HepG2 (cell line): ENCODE data around the gene HIRA. TPM values are rescaled to one million over a fixed set of nuclear protein-coding genes. Genes with fewer than 3 reads are reported as not detected.

Source experiments
- ATAC-seq: fragments of 200-7000 bp; cut with Tn5 transposase; 3 replicates; pipeline ENCODE4 v1.9.1; 2020; ENCODE audit warnings: mild to moderate bottlenecking, moderate library complexity
- BruUV-seq: library from RNA; stranded (reverse); fragments of 400-500 nt; replicated peaks from 2 replicates; lab custom pipeline; 2021; lab: Mats Ljungman, UMichigan
- CTCF ChIA-PET: fragments of 300-600 bp; formaldehyde crosslinking; extraction: SDS; loops from one replicate; lab custom pipeline; 2021; ENCODE audit warnings: low total read pairs, inconsistent platforms, low intra/inter-chr PET ratio; lab: Yijun Ruan, JAX
- POLR2A ChIA-PET: fragments of 350-600 bp; sonication (Branson Sonifier 250); formaldehyde crosslinking; loops from one replicate; lab custom pipeline; 2020; ENCODE audit warnings: antibody characterized with exemption, inconsistent platforms; lab: Yijun Ruan, JAX
- DNase-seq: peaks from one replicate; pipeline ENCODE4 v3.0.0-alpha.2; 2015; ENCODE audit warnings: low spot score
- FAIRE-seq: peaks from 3 replicates; lab custom pipeline; 2011; peaks lifted over from hg19 to GRCh38; lab: Jason Lieb, UNC
- H2AFZ ChIP-seq: one replicate; pipeline ENCODE4 v1.6.1; 2011; ENCODE audit warnings: low read length, inconsistent platforms
- H3K27ac ChIP-seq: fragments of 300-600 bp; 3 replicates; pipeline ENCODE4 v1.8.0; 2011; ENCODE audit warnings: mixed run types, mild to moderate bottlenecking, mixed read lengths, low read length, inconsistent platforms; ENCODE audit not compliant: insufficient read depth; ENCODE audit errors: extremely low read length
- H3K27me3 ChIP-seq, 2 experiments: fragments of 200-600 bp in 1 of 2; 2 replicates in 1 of 2; 3 replicates in 1 of 2; pipeline versions ENCODE4 v1.6.0 to v1.8.0; 2011; ENCODE audit warnings: low read length in 2 of 2, mild to moderate bottlenecking in 2 of 2, moderate library complexity in 2 of 2, inconsistent platforms in 1 of 2; ENCODE audit not compliant: insufficient read depth in 2 of 2, control insufficient read depth in 1 of 2
- H3K36me3 ChIP-seq, 2 experiments: fragments of 200-600 bp in 1 of 2; replicated peaks in 1 of 2; 2 replicates in 1 of 2; 3 replicates in 1 of 2; pipeline versions ENCODE4 v1.5.1 to v1.8.0; 2011; ENCODE audit warnings: low read length in 2 of 2, inconsistent platforms in 1 of 2; ENCODE audit not compliant: insufficient read depth in 2 of 2, control insufficient read depth in 1 of 2
- H3K4me1 ChIP-seq: 2 replicates; pipeline ENCODE4 v1.5.1; 2012; ENCODE audit warnings: low read length, inconsistent platforms; ENCODE audit not compliant: insufficient read depth
- H3K4me2 ChIP-seq: 2 replicates; pipeline ENCODE4 v1.6.0; 2011; ENCODE audit warnings: low read depth, low read length, inconsistent platforms
- H3K4me3 ChIP-seq, 3 experiments: fragments of 200-600 bp in 1 of 3; sonication (generic), shearing (Covaris generic) in 1 of 3; replicated peaks in 1 of 3; 2 replicates each; pipeline ENCODE4 v1.5.1; 2011 to 2016; ENCODE audit warnings: low read length in 3 of 3, inconsistent platforms in 2 of 3, low read depth in 2 of 3, mild to moderate bottlenecking in 2 of 3, control low read depth in 1 of 3, mixed read lengths in 1 of 3; ENCODE audit not compliant: insufficient read depth in 1 of 3
- H3K79me2 ChIP-seq: one replicate; pipeline ENCODE4 v1.6.1; 2011; ENCODE audit warnings: low read length, inconsistent platforms; ENCODE audit not compliant: insufficient read depth
- H3K9ac ChIP-seq: 2 replicates; pipeline ENCODE4 v1.6.0; 2011; ENCODE audit warnings: mild to moderate bottlenecking, low read depth, low read length, inconsistent platforms; ENCODE audit not compliant: insufficient read depth
- H3K9me3 ChIP-seq: 2 replicates; pipeline ENCODE4 v1.5.1; 2012; ENCODE audit warnings: mild to moderate bottlenecking, low read length
- H4K20me1 ChIP-seq: 2 replicates; pipeline ENCODE4 v1.6.0; 2011; ENCODE audit warnings: inconsistent platforms, mild to moderate bottlenecking, low read length, moderate library complexity; ENCODE audit not compliant: insufficient read depth
- PAF1 ChIP-seq: IDR thresholded peaks from 2 replicates; pipeline ENCODE4 v1.6.1; 2016; ENCODE audit warnings: missing genetic modification reagents, missing compliant biosample characterization
- PCBP1 ChIP-seq: fragments of 200-400 bp; formaldehyde crosslinking; IDR thresholded peaks from 2 replicates; pipeline ENCODE4 v1.6.1; 2017; ENCODE audit warnings: mild to moderate bottlenecking, low read depth, low read length, borderline replicate concordance
- ZNF280D ChIP-seq: sonication (generic); formaldehyde crosslinking; IDR thresholded peaks from 2 replicates; pipeline ENCODE4 v1.5.1; 2020; ENCODE audit warnings: mild to moderate bottlenecking, missing genetic modification reagents
- ZNF326 ChIP-seq: sonication (generic); formaldehyde crosslinking; IDR thresholded peaks from 2 replicates; pipeline ENCODE4 v1.4.0; 2020; ENCODE audit warnings: missing genetic modification reagents, borderline replicate concordance
- ZNF619 ChIP-seq: sonication (generic); formaldehyde crosslinking; IDR thresholded peaks from 2 replicates; pipeline ENCODE4 v1.4.0; 2020; ENCODE audit warnings: mild to moderate bottlenecking, missing genetic modification reagents
- ZNF772 ChIP-seq: sonication (generic); formaldehyde crosslinking; IDR thresholded peaks from 2 replicates; pipeline ENCODE4 v1.5.0; 2020; ENCODE audit warnings: mild to moderate bottlenecking, missing genetic modification reagents
- WGBS: methylation state at CpG from one replicate; pipeline ENCODE4 v1.1.6; 2017; ENCODE audit warnings: low lambda C conversion rate; 5-methylcytosine and 5-hydroxymethylcytosine counted together
- in situ Hi-C: cut with HindIII; loops from 2 replicates; pipeline ENCODE4 v1.10.0; 2017; ENCODE audit warnings: low pct_unique_long_range_greater_than_20kb; ENCODE audit not compliant: extremely low pct_ligation_motif_present
- intact Hi-C: fragments of 100-400 bp; cut with micrococcal nuclease; formaldehyde crosslinking; loops from one replicate; pipeline ENCODE4 v1.10.0; 2022; ENCODE audit not compliant: unreplicated experiment
- polyA plus RNA-seq, 8 experiments: library from polyadenylated mRNA; depleted of rRNA in 3 of 8; stranded (reverse) in 7 of 8; unstranded in 1 of 8; fragments of >200 nt; fragmentation: Illumina TruSeq in 4 of 8; extraction: Trizol in 4 of 8; gene quantifications; 2 replicates each; pipeline versions ENCODE4 v1.2.1 to v1.2.3, GENCODE V29; 2011 to 2016; ENCODE audit warnings: low read depth in 4 of 8, missing spikeins in 1 of 8, mixed read lengths in 1 of 8; ENCODE audit not compliant: insufficient read depth in 1 of 8
- total RNA-seq, 5 experiments: library from RNA; depleted of rRNA; stranded (reverse); fragments of >200 nt; fragmentation: Illumina TruSeq; extraction: Trizol; gene quantifications; 2 replicates each; pipeline ENCODE4 v1.2.3, GENCODE V29; 2016; ENCODE audit warnings: low read depth in 1 of 5
- TF ChIP-seq, protein P1 (sequence below): sonication (generic); formaldehyde crosslinking; IDR thresholded peaks from 2 replicates; pipeline ENCODE4 v1.9.0; 2021; ENCODE audit warnings: mild to moderate bottlenecking, missing genetic modification reagents
- TF ChIP-seq, protein P2 (sequence below): sonication (generic); formaldehyde crosslinking; IDR thresholded peaks from 2 replicates; pipeline ENCODE4 v1.4.0; 2020; ENCODE audit warnings: mild to moderate bottlenecking, missing genetic modification reagents, borderline replicate concordance

The HIRA gene
- total and polyA plus RNA-seq, 2 of the 13 experiments (the other 11 are each of a cell fraction or from before 2014, with no cell fraction given), result 21.5 to 29.2 TPM

DNA sequence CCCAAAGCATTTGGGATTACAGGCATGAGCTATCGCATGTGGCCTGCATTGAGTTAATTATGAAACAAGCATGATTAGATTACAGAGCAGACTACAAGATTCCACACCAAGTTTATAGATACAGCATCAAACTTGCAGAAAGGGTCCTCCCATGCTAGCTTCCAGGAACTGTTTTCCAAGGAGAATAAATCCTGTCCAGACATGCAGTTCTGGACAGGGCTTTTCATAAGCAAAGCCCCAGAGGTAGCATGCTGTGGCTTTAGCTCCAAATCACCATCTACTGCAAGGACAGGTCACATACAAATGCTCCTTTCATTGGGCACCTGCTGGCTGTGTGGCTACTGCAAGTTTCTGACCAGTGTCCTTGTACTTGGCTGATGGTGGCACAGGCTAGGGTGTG is 57.1 kb downstream of the HIRA start:
- FAIRE-seq, result no peak
- BruUV-seq, result no TSS peak
- no peak for DNase-seq
- 83% methylated on average over 1 of the region's 1 CpG for whole genome bisulfite sequencing
- no peak overlapping the region for H3K4me2 ChIP-seq
- no peaks in the 10 kb centered on the region for H3K4me1 ChIP-seq
- intact Hi-C loops (no loop called here), in situ Hi-C loops (no loop called here)
- no peak overlapping the region for H3K9ac ChIP-seq
- H3K9me3 ChIP-seq, result no peaks in the 10 kb centered on the region
- H2AFZ ChIP-seq, result no peak overlapping the region
- no peak for ATAC-seq
- CTCF ChIA-PET, result no interaction called here
- H3K27ac ChIP-seq, result no peak overlapping the region
- no peaks in the 10 kb centered on the region for H3K27me3 ChIP-seq
- peaks cover 44 to 82% of the 10 kb centered on the region in 2 experiments for H3K36me3 ChIP-seq
- H3K4me3 ChIP-seq, result no peak overlapping the region
- POLR2A ChIA-PET, result no interaction called here
- TF ChIP-seq ZNF619 (CRISPR knock-in tag) (no peak), ZNF326 (CRISPR knock-in tag) (no peak), PAF1 (CRISPR knock-in tag) (no peak), PCBP1 (no peak), ZNF772 (CRISPR knock-in tag) (no peak), ZNF280D (CRISPR knock-in tag) (no peak)
- TF ChIP-seq, protein P1, sequence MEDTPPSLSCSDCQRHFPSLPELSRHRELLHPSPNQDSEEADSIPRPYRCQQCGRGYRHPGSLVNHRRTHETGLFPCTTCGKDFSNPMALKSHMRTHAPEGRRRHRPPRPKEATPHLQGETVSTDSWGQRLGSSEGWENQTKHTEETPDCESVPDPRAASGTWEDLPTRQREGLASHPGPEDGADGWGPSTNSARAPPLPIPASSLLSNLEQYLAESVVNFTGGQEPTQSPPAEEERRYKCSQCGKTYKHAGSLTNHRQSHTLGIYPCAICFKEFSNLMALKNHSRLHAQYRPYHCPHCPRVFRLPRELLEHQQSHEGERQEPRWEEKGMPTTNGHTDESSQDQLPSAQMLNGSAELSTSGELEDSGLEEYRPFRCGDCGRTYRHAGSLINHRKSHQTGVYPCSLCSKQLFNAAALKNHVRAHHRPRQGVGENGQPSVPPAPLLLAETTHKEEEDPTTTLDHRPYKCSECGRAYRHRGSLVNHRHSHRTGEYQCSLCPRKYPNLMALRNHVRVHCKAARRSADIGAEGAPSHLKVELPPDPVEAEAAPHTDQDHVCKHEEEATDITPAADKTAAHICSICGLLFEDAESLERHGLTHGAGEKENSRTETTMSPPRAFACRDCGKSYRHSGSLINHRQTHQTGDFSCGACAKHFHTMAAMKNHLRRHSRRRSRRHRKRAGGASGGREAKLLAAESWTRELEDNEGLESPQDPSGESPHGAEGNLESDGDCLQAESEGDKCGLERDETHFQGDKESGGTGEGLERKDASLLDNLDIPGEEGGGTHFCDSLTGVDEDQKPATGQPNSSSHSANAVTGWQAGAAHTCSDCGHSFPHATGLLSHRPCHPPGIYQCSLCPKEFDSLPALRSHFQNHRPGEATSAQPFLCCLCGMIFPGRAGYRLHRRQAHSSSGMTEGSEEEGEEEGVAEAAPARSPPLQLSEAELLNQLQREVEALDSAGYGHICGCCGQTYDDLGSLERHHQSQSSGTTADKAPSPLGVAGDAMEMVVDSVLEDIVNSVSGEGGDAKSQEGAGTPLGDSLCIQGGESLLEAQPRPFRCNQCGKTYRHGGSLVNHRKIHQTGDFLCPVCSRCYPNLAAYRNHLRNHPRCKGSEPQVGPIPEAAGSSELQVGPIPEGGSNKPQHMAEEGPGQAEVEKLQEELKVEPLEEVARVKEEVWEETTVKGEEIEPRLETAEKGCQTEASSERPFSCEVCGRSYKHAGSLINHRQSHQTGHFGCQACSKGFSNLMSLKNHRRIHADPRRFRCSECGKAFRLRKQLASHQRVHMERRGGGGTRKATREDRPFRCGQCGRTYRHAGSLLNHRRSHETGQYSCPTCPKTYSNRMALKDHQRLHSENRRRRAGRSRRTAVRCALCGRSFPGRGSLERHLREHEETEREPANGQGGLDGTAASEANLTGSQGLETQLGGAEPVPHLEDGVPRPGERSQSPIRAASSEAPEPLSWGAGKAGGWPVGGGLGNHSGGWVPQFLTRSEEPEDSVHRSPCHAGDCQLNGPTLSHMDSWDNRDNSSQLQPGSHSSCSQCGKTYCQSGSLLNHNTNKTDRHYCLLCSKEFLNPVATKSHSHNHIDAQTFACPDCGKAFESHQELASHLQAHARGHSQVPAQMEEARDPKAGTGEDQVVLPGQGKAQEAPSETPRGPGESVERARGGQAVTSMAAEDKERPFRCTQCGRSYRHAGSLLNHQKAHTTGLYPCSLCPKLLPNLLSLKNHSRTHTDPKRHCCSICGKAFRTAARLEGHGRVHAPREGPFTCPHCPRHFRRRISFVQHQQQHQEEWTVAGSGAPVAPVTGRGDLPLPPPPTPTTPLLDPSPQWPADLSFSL (CRISPR knock-in tag), result no peak
- TF ChIP-seq, protein P2, sequence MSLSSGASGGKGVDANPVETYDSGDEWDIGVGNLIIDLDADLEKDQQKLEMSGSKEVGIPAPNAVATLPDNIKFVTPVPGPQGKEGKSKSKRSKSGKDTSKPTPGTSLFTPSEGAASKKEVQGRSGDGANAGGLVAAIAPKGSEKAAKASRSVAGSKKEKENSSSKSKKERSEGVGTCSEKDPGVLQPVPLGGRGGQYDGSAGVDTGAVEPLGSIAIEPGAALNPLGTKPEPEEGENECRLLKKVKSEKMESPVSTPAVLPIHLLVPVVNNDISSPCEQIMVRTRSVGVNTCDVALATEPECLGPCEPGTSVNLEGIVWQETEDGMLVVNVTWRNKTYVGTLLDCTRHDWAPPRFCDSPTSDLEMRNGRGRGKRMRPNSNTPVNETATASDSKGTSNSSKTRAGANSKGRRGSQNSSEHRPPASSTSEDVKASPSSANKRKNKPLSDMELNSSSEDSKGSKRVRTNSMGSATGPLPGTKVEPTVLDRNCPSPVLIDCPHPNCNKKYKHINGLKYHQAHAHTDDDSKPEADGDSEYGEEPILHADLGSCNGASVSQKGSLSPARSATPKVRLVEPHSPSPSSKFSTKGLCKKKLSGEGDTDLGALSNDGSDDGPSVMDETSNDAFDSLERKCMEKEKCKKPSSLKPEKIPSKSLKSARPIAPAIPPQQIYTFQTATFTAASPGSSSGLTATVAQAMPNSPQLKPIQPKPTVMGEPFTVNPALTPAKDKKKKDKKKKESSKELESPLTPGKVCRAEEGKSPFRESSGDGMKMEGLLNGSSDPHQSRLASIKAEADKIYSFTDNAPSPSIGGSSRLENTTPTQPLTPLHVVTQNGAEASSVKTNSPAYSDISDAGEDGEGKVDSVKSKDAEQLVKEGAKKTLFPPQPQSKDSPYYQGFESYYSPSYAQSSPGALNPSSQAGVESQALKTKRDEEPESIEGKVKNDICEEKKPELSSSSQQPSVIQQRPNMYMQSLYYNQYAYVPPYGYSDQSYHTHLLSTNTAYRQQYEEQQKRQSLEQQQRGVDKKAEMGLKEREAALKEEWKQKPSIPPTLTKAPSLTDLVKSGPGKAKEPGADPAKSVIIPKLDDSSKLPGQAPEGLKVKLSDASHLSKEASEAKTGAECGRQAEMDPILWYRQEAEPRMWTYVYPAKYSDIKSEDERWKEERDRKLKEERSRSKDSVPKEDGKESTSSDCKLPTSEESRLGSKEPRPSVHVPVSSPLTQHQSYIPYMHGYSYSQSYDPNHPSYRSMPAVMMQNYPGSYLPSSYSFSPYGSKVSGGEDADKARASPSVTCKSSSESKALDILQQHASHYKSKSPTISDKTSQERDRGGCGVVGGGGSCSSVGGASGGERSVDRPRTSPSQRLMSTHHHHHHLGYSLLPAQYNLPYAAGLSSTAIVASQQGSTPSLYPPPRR, result no peak
- no peaks in the 10 kb centered on the region for H4K20me1 ChIP-seq
- no peaks in the 10 kb centered on the region for H3K79me2 ChIP-seq
